T1000 (cell line): ENCODE data around the gene TTC33.
"Not testable (repeated sequence)": the region's sequence is repeated elsewhere in the genome, so short reads cannot be mapped to it uniquely, and the experiment has no call there.

Source experiments
- DNase-seq: peaks from one replicate; lab custom pipeline; 2025; ENCODE audit warnings: mixed read lengths; lab: John Stamatoyannopoulos, UW

TTC33 gene

DNA sequence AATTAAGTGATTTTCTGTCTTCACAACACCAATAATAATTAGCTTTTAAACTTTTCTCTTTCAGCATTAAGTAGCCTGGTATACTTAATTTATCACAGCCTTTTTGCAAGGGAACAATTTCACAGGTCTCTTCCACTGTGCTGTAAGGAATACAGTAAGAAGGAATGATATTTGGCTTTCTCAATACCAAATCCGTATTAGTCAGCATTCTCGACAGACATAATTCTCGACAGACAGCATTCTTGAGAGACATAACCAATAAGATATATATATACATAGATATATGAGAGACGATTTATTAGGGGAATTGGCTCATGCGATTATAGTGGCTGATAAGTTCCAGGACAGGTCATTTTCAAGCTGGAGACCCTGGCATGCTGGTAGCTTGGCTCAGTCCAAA is 24.4 kb upstream of the TTC33 start:
- DNase-seq, result no peak

DNA sequence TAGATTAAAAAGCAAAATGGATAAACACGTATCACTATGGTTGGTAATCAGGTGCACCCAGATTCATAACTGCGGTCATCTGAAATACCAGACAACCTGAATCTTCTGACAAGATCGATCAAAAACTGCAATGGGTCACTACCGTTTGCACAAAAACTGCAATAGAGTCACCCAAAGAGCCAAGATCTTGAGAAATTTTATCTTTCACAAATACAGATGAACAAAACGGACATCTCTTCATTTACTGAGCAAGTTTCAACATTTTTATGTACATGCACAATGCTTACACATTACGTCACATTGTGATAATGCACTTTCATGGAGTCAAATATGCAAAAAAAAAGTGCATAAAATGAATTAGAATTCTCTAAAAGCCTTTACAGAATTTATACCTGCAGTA is 23.8 kb upstream of the TTC33 start:
- no peak for DNase-seq

DNA sequence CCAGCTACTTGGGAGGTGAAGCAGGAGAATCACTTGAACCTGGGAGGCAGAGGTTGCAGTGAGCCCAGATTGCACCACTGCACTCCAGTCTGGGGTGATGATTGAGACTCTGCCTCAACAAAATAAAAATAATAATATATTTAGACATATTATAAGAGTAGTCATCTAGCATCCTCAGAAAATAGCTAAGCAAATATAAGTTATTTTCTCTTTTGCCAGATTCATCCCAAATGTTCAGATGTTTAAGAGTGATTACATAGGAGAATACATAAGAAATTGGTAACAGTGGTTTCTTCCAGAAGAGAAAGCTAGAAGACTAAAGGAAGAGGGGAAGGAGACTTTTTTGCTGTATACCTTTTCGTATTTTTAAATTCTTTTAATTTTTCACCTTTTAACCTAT is 22.4 kb upstream of the TTC33 start:
- DNase-seq, result no peak

GRCh38 chr5:40776658-40776977 is 20.9 kb upstream of the TTC33 start:
- no peak for DNase-seq

GRCh38 chr5:40775846-40776657 is 20.3 kb upstream of the TTC33 start:
- DNase-seq, result no peak

- no peak for DNase-seq
These were observed 19.5 kb upstream of the TTC33 start for GRCh38 chr5:40775085-40775845.

- no peak for DNase-seq
These were observed 18.9 kb upstream of the TTC33 start for GRCh38 chr5:40774623-40775022.

DNA sequence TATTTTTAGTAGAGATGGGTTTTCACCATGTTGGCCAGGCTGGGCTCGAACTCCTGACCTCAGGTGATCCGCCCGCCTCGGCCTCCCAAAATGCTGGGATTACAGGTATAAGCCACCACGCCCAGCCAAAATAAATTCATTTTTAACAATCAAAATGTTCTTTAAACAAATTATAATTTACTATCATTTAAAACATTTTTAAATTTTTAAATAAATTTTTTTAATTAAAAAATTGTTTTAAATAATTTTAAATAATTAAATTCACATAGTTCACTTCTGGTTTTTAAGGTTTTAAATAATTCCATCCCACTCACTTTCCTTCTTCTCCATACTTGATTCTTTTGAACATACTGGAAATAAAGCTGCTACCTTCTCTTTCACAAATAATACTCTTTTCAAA is 15.0 kb upstream of the TTC33 start:
- no peak for DNase-seq

- no peak for DNase-seq
These were observed 6.9 kb upstream of the TTC33 start for GRCh38 chr5:40762705-40763104.

GRCh38 chr5:40757400-40757799 is 1.6 kb upstream of the TTC33 start:
- DNase-seq, result no peak

- peak; percentile 41 for DNase-seq
These were observed 711 bp downstream of the TTC33 start for GRCh38 chr5:40755093-40755406.

DNA sequence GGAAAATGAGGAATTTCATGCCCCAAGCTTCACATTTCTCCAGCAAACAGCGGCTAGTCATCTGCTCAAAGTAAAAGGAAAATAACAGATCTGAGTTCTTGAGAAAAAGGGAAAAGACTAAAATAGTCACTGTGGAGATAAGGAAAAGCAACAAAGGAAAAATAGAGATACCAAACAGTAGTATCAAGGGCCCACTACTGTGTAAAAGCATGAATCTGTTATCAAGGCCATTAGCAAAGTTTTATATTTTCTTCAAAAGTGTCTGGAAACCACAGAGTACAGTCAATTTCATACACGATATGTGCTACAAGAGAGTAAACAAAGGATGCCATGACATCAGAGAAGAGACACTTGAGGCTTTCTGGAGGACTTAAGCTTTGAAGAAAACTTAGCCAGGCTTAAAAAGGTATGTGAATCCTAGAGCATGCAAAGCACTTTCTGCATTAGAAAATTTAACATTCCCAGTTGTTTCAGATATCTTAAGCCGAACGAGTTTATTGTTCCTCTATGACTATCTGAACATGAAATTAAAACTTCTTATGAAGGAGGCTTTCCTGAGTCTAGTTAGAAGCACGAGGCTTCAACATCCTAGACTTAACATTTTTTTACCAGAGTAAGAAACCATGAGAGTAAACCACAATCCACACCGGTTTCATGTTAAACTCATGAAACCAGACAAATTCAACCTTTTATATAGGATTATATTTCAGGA is 1.2 kb downstream of the TTC33 start:
- no peak for DNase-seq

DNA sequence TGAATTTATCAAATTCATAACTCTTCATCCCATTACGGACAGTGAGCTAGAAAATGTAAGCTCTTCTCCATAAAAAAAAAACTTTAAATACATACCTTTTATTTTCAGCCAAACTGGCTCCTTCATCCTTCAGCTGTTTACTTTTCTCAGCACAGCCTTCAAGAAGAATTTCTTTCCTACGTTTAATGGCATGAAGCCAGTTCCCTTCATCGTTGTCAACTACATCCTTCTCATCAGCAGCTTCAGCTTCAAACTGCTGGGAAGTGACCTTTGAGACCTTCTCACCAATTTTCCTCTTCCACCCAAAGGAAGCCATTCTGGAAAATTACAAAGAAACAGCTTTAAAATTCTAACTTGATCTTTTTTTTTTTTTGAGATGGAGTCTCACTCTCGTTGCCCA is 9.1 kb downstream of the TTC33 start:
- DNase-seq, result no peak

DNA sequence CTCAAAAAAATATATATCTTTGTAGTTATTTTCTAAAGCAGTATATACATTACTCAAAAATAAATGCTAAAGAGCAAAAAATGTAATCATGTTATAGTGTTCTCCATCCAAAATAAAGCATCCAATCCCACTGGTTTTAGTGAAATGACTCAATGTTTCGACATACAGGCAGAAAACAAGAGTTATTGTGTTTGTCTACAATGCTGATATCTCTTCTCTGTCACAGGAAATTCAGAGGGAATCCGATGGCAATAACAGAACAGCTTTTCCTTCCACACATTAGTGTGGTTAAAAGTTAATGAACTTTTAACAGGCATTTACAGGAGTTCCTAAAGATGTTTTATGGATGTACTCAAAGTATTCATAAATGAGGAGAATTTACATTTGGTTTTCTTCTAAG is 12.0 kb downstream of the TTC33 start:
- no peak for DNase-seq

DNA sequence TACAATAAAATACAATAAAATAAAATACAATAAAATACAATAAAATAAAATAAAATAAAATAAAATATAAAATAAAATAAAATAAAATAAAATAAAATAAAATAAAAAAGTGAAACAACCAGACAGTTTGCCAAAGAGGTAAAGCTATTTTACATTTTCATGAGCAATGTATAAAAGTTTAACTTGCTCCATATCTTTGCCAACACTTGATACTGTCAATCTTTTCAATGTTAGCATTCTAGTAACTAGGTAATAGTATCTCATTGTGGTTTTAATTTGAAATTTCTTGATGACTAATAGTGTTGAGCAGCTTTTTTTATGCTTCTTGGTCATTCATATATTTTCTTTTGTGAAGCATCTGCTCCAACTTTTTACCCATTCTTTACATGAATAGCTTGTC is 17.3 kb downstream of the TTC33 start:
- no peak for DNase-seq

DNA sequence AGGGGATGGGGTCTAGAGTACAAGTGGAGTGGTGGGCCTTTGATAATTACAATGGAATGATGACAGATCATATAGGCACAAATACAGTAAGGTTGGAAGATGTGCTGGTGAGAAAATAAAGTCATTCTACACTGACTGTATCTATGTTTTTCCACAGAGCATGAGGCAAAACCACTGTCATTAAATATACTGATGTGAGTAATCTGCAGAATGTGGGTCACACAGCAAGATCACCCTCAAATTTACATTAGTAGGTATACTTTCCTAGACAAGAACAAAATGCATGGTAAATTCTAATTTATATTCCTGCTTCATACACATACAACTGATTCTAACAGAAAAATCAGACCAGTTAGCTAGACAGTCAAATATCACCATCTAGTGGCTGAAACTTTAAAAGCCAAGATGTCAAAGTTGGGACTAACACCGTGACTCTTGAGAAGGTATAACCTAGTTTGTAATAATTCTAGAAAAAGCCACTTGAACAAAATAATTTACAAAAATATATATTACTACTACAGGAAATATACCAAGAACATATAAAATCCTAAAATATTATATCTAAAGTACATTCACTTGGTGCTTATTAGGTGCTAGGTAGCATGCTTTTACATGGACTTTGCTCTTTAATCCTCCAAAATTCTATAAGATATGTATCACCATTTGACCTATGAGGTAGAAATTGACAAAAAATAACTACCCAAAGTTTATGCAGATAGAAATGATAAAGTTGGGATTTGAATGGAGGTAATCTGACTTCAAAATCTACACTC is 19.5 kb downstream of the TTC33 start:
- no peak for DNase-seq

- DNase-seq, result no peak
These were observed 20.2 kb downstream of the TTC33 start for GRCh38 chr5:40735609-40736008.

DNA sequence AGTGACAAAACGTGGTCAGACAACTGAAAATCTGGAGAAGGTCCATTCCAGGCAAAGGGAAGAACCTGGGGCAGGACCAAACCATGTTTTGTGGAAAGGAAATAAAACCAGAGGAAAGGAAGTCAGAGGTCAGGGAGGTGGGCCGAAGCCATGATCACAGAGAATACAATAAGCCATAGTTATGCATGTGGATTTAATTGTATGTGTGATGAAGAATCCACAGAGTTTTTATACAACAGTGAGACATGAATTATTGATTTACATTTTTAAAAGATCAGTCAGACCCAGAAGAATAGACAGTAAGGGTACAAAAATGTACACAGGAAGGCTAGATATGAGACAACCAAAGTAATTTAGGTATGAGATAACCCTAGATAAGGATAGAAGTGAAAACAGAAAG is 20.8 kb downstream of the TTC33 start:
- DNase-seq, result no peak

GRCh38 chr5:40733879-40734563 is 21.7 kb downstream of the TTC33 start:
- no peak for DNase-seq

DNA sequence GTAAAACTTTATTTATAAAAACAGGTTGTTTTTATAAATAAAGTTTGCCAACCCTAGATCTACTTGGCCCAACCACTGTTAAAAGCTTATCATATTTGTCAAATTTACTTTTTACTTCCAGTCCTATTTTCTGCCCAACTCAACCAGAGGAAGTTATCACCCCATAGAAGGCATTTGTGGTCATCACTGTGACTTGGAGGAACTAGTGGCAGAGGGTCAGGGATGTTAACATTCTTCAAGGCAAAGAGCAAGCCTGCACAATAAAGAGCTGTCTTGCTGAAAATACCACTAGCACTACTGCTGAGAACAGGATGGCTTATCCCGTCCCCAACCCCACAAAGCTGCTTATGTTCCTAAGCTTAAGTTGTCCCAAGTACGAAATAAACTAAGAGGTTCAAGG is 22.3 kb downstream of the TTC33 start:
- no peak for DNase-seq

- not testable (repeated sequence) for DNase-seq
These were observed 33.3 kb downstream of the TTC33 start for GRCh38 chr5:40722497-40722911.

DNA sequence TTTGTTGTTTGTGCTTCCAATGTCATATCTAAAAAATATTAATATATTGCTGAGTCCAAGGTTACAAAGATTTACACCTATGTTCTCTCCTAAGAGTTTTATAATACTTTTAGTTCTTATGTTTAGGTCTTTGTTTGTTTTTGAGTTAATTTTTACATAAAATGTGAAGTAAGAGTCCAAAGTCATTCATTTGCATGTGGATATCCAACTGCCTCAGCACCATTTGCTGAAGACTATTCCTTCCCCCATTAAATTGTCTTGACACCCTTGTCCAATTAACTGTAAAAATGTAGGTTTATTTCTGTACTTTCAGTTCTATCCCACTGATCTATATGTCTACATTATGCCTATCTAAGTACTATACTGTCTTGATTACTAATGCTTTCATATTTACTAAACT is 35.7 kb downstream of the TTC33 start:
- DNase-seq, result no peak
